Stimulated activated CD8-positive, alpha-beta memory T cell treated with anti-CD3 and anti-CD28 coated beads, Interleukin-7, amount 100 ng/mL, for 48 hours (primary cell): ENCODE measurements around the gene MGST3.
"Not testable (repeated sequence)": the region's sequence is repeated elsewhere in the genome, so short reads cannot be mapped to it uniquely, and the experiment has no call there.

Source experiments
- DNase-seq, 2 donors: peaks; one replicate each; pipeline ENCODE4 v3.0.0-alpha.2; 2020; ENCODE audit warnings: low read depth in 1 of 2; ENCODE audit errors: extremely low read depth in 1 of 2

The MGST3 gene

DNA sequence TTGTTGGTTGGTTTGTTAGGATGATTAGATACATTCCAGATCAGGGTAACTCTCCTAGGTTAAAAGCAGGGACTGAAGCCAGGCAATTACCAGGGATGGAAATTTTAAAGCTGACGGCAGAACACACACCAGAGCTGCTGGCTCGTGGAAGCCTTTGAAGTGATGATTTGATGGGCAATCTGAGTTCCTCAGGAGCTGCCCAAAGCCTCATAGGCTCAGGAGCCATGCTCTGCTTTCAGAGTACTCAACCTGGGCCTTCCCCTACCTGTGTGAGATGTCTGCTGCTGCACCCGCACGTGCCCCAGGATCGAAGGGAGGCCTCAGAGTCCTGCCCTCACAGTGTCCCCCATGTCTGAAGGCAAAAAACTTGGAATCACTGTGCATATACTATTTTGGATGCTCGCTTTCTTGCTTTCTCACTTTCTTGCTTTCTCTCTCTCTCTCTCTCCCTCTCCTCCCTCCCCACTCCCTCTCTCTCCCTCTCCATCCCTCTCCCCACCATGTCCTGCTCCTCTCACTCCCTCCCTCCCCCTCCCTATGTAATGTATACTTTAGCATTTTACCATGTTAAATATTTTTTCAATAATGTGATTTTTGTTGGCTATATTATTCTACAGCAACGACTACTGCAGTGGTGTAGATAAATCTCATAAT is 18.0 kb downstream of the MGST3 start:
- DNase-seq = no peak

DNA sequence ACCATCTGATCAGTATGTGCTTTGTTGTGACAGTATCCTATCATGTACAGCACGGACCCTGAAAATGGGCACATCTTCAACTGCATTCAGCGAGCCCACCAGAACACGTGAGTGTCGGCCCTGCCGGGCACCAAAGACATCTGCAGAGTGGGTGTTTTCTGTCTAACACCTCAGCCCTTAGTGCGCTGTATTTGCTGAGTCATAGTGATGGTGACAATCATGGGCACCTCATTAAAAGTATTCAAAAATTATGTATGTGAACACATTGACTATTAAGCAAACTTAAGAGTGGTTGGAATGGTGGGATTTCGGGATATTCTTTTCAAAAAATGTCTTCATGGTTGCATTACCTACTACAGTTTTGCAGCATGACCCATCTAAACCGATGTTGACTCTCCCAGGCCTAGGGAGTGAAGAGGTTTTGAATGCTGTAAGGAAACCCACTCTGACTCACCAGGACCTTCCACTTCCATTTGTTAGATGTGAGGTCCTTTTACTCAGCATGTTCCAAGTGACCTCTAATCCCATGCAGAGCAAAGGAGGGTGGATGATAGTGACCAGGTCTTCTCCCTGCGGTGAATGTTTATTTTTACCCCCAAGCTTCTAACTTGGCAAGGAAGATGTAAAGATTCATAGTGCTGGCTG is 20.1 kb downstream of the MGST3 start:
- DNase-seq = no peak

DNA sequence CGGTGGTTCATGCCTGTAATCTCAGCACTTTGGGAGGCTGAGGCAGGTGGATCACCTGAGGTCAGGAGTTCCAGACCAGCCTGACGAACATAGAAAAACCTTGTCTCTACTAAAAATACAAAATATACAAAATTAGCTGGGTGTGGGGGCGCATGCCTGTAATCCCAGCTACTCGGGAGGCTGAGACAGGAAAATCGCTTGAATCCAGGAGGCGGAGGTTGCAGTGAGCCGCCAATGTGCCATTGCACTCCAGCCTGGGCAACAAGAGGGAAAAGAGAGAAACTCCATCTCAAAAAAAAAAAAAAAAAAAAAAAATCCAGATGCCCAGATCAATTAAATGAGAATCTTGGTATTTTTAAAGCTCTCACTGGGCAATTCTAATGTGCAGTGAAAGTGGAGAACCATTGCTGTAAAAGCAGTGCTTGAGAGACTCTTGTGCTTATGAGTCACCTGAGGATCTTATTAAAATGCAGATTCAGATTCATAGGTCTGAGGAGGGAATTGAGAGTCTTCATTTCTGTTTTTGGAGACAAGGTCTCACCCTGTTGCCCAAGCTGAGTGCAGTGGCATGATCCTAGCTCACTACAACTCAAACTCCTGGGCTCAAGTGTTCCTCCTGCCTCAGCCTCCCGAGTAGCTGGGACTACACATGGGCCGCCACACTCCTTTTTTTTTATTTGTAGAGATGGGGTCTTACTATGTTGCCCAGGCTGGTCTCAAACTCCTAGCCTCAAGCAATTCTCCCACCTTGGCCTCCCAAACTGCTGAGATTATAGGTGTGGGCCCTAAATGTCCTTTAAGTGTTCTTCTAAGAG is 27.9 kb downstream of the MGST3 start:
- DNase-seq = not testable (repeated sequence)

DNA sequence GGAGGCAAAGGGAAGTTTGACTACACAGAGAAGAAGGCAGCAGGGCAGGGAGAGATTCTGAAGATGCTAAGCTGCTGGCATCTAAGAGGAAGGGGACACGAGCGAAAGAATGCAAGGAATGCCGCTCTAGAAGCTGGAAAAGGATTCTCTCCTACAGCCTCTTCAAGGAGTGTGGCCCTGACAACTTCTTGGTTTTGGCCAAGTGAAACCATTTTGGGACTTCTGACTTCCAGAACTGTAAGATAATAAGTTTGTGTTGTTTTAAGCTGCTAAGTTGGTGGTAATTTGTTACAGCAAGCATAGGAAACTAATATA is 28.5 kb downstream of the MGST3 start:
- DNase-seq = no peak

DNA sequence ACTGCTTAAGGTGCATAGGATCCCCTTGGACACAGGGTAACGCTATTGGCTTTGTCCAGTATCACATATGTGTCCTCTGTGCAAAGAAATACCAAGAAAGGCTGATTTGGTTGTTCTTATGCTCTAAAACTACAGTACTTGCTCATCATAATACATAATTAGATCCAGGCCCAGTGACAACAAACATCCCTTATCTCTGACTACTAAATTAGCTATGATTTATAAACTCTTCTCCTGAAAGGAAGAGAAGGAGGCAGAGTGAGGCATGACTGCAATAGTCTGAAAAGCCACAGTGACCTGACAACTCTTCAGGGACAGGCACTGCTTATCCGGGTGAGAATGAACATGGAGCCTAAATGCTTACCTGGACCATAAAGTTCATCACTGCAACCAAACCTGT is 30.7 kb downstream of the MGST3 start:
- no peak for DNase-seq

DNA sequence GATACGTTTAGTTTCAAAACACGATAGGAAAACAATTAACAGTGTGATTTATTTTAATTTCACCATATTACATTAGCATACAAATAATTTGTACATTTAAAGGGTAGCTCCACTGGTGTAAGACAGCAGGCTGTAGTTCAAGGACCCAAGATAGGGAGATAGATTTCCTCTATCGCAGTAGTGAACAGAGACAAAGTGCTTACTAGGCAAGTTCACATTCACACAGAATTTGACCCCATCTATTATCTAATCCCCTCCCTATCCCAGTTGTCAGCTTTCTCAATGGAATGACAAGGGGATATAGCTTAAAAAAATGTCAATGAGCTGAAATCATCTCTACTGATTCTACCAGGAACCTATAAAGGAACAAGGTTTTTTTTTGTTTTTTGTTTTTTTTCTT is 31.2 kb downstream of the MGST3 start:
- no peak for DNase-seq

DNA sequence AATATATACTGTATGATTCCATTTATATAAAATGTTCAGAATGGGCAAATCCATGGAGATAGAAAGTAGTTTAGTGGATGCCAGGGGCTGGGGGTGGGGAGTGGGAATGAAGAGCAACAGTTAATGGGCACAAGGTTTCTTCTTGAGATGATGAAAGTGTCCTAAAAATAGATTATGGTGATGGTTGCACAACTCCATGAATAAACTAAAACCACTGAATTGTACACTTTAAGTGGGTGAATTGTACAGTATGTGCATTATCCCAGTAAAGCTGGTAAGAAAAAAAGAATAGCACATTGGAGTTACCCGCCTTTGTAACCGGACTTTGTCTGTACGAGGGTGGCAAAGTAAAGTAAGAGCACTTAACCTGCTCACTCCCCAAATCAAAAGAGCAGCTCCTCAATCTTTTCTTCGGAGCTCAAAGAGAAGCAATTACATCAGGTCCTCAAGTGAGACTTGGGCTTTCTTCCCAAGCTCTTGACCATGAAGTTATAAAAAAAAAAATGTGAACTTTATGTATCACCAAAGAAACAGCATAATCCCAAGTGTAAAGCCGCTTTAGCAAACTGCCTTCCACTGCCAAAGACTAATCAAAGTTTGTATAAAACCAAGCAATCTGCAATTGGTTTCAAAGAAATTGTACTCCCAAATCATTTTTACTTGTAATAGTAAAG is 35.3 kb downstream of the MGST3 start:
- no peak for DNase-seq

DNA sequence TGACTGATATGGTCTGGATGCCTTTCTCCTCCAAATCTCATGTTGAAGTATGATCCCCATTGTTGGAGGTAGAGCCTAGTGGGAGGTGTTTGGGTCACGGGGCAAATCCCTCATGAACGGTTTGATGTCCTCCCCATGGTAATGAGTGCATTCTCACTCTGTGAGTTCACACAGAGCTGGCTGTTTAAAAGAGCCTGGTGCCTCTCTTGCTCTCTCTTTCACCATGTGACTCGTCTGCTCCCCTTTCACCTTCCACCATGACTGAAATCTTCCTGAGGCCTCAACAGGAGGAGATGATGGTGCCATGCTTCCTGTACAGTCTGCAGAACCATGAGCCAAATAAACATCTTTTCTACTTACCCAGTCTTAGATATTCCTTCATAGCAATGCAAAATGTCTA is 37.1 kb downstream of the MGST3 start:
- DNase-seq = no peak

DNA sequence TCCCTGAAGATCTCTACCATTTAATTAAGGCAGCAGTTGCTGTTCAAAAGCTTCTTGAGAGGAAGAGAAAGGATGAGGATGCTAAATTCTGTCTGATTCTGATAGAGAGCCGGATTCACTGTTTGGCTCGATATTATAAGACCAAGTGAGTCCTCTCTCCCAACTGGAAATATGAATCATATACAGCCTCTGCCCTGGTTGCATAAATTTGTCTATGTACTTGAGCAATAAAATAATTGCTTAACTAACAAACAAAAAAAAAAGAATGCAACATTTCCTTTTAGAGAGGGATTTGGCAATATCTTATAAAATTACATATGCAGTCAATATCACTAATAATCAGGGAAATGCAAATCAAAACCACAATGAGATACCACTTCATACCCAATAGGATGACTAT is 40.5 kb downstream of the MGST3 start:
- DNase-seq = no peak

DNA sequence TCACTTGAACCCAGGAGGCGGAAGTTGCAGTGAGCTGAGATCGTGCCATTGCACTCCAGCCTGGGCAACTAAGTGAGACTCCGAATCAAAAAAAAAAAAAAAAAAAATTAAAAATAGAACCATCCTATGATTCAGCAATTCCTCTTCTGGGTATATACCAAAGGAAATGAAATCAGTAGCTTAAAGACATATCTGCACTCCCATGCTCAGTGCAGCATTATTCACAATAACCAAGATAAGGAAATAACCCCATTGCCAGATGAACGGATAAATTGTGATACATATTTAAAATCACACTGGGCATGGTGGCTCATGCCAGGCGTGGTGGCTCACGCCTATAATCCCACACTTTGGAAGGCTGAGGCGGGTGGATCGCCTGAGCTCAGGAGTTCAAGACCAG is 43.6 kb downstream of the MGST3 start:
- no peak for DNase-seq

DNA sequence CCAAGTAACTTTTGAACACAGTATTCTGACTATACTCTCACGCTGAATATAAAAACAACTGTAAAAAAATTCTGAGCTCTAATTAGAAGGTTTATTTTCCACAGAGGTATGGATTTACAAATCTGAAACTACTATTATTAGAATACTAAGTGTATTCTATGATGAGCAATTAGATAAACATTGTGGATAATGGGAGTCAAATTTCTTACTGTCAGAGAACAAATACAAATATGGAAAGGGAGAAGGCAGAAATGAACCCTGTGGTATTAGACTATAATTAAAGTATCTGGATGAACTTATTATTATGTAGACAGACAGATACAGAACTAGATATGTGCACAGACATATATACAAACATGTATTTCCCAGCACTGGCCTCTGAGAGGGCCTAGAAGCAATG is 44.8 kb downstream of the MGST3 start:
- DNase-seq = no peak

DNA sequence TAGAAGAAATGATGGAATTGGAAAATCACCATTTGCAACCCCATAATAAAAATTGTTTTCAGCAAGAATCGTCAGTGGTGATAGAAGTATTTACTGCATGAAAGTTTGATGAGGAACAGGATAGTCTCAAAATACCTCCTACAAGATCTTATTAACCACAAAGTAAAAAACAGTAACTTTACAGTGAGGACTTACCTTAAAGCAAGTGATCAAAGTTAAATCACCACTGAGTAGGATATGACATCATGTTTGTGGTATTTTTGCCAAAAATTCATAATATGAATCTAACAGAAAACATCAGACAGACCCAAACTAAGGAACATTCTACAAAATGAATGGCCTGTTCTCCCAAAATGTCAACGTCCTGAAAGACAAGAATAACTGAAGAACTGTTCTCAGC is 47.5 kb downstream of the MGST3 start:
- no peak for DNase-seq

DNA sequence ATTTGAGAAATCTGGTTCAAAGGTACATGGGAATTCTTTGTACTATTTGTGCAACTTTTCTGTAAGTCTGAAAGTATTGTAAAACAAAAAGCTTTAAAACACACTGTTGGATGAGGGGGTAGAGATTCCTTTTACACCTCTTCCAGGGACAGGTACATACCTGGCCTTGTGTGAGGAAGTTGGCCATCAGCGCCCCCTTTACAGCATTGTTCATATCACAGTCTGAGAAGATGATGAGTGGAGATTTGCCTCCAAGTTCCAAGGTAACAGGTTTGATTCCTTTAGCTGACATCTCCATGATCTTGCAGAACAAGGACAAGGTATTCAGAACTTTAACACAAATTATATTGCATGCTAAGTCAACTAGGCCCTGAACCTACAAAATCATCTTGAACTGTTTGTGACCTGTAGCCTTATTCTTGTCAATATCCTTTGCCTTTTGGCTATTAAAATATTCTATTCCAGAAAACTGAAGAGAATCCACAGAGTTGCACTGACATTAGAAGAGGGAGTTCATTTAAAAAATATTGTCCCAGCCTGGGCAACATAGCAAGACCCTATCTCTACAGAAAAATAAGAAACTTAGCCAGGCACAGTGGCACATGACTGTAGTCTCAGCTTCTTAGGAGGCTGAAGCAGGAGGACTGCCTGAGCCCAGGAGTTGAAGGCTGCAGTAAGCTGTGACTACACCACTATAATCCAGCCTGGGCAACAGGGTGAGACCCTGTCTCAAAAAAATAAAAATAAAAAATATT is 48.4 kb downstream of the MGST3 start:
- no peak for DNase-seq

DNA sequence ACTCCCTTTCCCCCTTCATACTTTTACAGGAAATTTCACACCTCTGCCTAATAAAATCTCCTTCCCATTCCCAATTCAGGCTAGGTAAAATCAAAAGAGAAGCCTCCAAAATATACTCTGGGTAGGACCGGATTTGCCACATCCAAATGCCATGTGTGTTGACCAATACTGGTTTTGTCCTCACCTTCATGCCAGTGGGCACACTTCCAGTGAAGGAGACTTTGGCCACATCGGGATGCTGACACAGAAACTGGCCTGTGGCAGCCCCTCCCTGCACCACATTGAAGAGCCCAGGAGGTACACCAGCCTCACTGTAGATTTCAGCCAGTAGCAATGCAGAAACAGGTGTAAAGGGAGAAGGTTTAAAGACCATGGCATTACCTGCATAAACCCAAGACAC is 49.3 kb downstream of the MGST3 start:
- no peak for DNase-seq

DNA sequence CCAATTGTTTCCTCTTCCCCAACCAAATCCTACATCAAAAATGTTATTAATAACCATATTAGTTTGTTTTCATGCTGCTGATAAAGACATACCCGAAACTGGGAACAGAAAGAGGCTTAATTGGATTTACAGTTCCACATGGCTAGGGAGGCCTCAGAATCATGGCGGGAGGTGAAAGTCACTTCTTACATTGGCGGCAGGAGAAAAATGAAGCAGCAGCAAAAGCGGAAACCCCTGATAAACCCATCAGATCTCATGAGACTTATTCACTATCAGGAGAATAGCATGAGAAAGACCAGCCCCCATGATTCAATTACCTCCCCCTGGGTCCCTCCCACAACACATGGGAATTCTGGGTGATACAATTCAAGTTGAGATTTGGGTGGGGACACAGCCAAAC is 49.7 kb downstream of the MGST3 start:
- not testable (repeated sequence) for DNase-seq

DNA sequence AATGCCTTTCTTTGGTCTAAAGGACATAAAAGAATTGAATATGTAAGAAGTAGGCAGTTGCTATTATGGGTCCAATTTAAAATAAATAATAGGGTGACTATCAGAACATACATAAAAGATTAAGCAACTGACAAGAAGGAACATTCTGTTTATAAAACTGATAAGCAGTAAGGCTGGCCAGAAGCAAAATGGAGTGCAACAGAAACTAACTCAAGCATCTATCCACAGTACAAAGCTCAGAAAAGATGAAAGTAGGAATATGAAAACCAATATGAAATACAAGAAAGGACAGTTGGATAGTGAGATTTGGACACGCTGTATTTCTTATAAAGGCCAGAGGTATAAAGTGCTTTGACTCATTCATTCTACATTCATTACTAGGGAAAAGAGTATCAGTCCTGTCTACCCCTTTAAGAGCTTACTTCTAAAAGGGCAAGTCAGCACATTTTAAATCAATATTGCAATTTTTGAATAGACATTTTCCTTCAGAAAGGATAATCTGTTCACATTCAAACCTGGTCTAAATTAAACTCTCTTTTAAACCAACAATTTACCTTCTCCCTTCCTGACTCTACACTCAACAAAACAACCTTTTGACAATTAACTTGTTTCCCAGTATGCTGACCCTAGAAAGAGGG is 52.9 kb downstream of the MGST3 start:
- no peak for DNase-seq

DNA sequence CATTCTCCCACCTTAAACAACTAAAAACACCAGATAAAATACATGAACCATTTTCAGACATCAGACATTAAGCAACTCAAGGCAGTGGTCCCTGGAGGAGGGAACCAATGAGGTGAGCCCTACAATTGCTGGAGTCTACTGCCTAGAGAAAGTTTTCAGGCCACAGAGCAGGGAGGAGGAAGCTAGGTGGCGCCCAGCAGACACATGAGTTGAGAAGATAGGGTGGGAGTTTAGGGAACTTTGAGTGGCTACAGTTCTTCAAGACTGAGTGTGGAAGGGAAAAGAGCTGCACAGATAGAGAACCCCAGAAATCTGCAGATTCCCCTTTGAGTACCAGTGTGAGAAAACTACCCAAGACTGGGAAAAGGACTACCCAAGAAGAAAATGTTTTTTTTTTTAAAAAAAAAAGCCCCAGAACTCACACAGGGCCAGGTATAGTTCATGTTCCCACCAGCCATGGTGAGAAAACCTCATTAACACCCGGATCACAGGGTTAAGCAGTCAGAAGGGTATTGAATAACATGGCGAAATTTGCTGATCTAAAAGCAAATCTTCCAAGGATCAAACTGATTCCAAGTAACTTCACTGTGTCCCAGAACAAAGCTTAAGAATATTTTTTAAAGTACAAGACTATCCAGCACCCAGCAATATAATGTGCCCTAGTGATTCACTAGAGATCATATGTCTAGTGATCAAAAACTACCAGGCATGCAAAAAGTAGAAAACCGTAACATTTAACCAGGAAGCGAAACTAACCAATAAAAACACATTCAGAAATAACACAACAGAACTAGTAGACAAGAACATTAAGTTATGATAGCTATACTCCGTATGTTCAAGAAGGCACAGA is 55.3 kb downstream of the MGST3 start:
- no peak for DNase-seq

DNA sequence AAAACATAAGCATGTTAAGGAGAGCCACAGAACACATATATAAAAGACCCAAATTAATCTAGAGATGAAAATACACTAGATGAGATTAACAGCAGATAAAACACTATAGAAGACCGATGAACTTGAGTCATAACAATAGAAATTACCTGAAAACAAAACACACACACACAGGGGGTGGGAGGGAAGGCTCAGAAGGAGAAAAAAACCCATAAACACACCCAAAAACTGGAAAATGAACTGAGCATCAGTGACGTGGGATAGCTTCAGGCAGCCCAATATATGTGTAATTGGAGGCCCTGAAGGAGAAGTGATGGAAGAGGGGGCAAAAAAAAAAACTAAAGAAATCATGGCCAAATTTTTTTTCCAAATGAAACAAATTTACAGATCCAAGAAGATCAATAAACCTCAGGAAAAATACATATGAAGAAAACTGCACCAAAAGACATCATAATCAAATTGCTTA is 56.0 kb downstream of the MGST3 start:
- DNase-seq = no peak

DNA sequence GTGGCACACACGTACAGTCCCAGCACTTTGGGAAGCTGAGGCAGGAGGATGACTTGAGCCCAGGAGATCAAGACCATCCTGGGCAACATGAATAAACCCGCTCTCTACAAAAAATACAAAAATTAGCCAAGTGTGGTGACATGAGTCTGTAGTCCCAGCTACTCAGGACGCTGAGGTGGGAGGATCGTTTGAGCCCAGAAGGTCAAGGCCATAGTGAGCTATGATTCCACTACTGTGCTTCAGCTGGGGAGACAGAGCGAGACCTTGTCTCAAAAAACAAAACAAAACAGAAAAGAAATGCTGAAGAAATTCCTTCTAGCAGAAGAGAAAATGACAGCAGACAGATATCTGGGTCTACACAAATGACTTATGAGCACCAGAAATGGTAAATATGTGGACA is 57.0 kb downstream of the MGST3 start:
- DNase-seq = no peak

DNA sequence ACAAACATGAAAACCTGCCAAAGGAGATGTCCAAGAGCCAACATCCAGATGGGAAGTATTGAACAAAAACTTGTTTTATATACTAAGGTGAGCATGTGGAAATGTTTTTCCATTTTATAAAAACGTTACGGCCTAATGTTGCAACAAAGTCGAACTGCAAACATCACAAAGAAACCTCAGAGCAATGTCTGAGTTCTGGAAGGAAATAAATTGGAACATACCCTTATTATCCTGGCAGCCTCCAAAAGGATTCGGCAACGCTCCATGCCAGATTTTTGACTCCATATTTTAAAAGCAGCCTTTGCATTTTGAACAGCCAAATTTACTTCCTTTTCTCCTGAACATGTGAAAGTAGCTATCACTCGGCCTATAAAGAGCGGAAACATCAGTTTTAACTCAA is 64.0 kb downstream of the MGST3 start:
- no peak for DNase-seq
